Endometrium (tissue), 2 donors: ENCODE measurements around the gene IDE.
"Not testable (repeated sequence)": the region's sequence is repeated elsewhere in the genome, so short reads cannot be mapped to it uniquely, and the experiment has no call there.

Experiments
- FAIRE-seq: peaks from 2 replicates; lab custom pipeline; 2012; peaks lifted over from hg19 to GRCh38; lab: Jason Lieb, UNC
- donor health status: control.
- donor health status: control.

IDE gene

DNA sequence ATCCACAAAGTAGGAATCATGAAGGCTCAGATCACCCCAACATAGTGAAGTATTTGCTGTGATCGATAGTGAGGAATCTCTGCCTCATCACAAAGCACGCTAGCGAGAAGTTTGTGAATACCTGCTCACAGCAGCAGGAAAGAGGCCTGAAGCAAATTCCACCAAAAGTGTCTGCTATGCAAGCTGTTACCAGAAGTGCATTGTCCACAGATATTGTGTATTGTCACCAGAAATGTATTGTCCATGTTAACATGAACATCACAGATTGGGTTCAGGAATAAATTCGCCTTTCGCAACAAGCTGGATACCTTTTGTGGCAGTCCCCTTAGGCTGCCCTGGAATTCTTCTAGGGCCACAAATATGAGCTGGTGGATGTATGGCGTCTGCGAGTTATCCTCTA lies 155.0 kb downstream of the IDE start:
- no peak for FAIRE-seq

DNA sequence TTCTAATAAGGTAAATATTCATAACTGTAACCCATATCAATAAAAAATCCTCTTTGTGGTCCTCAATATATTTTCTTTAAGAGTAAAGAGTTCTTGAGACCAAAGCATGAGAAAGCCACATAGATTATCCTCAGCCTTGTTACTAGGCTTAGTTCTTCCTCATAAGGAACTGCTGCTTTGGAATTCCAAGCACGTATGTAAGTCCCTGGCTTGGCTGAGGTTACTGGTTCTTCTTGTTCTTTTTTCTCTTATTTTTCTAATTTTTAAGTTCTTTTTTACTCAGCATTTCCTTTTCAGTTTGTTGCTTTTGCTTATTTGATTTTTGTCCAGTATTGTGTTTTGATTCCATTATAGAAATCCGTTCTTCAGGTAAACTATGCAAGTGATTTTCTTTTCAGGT lies 155.7 kb downstream of the IDE start:
- FAIRE-seq, result no peak

DNA sequence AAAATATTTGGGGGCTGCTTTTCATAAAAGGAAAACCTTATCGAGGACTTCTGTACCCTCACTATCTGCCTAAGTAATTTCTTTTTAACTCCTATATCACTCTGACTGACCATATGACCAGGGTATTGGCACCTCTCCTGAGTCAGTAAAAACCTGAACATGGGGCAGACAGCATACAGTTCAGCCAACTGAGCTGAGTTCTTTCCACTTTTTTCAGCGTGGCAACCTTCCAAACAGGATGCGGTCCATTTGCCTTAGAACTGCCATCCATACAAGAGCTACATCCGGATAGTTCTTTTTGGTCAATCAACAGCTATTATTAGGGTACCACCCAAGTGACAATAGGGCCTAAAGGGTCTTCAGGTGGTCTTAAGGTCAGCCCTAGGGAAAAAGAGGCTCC lies 160.4 kb downstream of the IDE start:
- no peak for FAIRE-seq

DNA sequence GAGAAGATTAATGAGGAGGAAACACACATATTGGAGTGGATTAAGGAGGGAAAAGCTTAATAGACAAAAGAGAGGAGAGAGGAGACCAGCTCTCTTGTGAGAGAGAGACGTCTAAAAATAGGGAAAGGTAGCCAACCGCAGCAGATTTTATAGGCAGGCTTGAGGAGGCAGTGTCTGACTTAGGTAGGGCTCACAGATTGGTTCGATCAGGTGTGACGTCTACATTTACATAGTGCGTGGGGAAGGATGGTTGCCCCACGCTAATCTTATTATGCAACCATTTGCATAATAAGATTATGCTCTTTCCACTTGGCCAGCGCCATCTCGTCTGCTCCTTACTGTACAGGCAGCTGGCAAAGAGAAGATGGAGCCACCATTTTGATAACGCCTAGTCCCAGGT lies 160.9 kb downstream of the IDE start:
- no peak for FAIRE-seq

DNA sequence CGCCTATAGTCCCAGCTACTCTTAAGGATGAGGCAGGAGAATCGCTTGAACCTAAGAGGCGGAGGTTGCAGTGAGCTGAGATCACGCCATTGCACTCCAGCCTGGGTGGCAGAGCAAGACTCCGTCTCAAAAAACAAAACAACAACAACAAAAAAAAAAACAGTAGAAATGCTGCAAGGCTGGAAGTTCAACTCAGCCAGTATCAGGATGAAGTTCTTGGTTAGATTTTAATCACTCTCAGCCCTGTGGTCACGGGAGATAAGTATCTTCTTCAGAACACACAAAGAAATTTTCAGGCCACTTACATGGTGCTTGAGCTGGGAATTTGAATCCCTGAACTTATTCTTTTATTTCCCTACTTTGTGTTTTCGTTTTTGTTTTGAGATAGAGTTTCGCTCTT lies 162.5 kb downstream of the IDE start:
- FAIRE-seq, result no peak

DNA sequence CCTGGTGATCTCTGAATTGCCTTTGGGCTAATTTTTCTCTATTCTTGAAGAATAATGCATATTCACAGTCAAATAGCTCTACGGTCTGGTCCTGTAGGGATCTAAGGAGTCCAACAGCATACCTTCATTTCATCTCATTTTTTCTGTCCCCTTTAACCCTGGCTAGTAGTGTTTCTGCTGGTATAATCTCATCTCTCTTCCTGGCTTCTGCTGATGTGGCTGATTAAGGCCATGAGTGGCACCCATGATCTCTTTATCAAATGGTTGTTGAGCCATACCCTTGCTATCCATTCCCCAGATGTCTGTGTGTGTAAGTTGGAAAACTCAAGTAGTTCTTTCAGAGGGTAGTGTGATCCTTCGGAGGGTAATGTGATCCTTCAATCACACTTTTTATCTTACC lies 163.4 kb downstream of the IDE start:
- no peak for FAIRE-seq

DNA sequence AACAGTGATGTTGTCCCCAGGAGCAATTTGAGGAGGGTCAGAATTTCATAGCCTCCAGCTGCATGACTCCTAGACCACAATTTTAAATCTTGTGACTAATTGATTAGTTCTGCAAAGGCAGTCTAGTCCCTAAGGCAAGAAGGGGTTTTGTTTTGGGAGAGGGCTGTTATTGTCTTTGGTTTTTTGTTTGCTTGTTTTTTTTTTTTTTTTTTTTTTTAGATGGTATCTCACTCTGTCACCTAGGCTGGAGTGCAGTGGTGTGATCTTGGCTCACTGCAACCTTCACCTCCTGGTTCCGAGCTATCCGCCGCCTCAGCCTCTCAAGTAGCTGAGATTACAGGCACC lies 165.9 kb downstream of the IDE start:
- FAIRE-seq, result no peak

DNA sequence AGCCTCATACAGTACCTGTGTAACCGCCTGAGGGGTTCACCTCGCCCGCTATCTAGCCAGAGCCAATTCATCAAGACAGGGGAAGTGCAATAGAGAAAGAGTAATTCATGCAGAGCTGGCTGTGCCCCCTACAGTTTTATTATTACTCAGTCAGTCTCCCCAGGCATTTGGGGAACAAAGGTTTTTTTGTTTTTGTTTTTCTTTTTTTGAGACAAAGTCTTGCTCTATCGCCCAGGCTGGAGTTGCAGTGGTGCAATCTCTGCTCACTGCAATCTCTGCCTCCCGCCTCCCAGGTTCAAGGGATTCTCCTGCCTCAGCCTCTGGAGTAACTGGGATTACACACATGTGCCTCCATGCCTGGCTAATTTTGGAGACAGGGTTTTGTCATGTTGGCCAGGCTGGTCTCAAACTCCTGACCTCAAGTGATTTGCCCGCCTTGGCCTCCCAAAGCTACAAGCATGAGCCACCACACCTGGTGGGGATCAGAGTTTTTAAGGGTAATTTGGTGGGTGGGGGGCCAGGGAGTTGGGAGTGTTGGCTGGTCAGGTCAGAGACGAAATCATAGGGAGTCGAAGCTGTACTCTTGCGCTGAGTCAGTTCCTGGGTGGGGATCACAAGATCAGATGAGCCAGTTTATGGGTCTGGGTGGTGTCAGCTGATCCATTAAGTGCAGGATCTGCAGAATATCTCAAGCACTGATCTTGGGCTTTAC lies 166.4 kb downstream of the IDE start:
- FAIRE-seq, result no peak

DNA sequence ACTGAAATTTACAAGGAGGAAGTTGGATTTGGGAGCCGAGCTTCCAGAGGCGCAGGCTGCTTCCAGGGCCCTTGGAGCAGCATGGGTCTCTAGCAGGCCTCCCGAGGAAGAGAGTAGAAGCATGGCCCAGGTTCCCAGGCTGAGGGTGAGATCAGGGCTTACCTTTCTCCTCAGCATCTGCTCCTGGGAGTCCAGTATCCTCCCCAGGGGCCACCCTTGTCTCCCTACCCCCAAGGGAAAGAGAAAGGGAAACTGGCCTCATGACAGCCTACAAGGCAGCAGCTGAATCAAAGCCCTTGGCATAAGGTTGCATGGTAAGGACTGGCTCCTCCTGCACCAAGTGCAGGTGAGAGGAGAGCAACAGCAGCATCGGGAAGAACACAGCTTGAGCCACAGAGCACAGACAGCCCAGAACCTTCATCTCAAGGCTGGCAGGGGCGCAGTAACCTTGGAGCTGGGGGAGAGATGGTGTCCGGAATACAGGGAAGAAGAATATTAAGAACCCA lies 168.4 kb downstream of the IDE start:
- FAIRE-seq, result no peak

DNA sequence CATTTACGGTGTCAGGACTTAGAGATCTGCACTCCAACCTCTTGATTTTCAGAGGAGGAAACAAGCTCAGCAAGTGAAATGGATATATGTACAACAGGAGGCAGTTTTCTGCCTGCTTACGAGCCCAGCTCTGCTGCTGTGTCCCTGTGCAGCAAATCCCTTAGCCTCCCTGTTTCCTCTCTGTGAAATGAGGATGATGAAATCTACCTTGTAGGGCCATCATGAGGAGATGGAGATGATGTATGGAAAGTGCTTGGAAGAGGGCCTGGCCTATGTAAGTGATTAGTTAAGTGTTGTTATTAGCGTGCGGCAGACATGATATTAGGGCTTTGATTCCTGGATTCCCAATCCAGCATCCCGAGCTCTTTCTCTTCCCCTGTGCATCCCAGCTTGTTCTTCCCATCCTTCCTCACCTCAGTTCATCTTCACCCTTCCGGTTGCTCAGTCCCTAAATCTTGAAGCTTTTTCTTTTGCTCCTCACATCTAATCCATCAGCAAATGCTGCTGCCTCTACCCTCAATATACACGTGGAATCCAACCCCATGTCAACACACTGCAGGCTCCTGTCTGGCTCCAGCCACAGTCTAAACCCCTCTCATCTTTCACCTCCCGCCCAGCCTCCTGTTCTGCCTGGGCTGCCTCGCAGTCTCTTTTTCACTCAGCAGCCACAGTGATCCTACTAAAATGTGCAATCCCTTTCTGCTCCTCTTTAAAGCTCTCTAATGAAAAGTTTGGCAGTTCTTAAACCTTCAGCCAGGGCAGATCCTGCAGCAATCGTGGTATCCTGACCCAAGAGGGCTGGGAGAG lies 169.1 kb downstream of the IDE start:
- no peak for FAIRE-seq

DNA sequence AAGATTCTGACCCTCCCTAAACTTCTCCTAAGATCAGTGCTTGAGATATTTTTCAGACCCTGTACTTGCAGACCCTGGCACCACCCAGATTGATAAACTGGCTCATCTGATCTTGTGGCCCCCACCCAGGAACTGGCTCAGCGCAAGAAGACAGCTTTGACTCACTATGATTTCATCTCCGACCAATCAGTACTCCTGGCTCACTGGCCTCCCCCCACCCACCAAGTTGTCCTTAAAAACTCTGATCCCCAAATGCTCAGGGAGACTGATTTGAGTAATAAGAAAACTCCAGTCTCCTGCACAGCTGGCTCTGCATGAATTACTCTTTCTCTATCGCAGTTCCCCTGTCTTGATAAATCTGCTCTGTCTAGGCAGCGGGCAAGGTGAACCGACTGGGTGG lies 171.7 kb downstream of the IDE start:
- not testable (repeated sequence) for FAIRE-seq
